Measurements from ENCODE around the gene ANTXR2. TPM values are rescaled to one million over a fixed set of nuclear protein-coding genes. Genes with fewer than 3 reads are reported as not detected.

Gene ANTXR2
- total RNA-seq, 1 experiment from 2014 or later: 7.0 TPM

DNA sequence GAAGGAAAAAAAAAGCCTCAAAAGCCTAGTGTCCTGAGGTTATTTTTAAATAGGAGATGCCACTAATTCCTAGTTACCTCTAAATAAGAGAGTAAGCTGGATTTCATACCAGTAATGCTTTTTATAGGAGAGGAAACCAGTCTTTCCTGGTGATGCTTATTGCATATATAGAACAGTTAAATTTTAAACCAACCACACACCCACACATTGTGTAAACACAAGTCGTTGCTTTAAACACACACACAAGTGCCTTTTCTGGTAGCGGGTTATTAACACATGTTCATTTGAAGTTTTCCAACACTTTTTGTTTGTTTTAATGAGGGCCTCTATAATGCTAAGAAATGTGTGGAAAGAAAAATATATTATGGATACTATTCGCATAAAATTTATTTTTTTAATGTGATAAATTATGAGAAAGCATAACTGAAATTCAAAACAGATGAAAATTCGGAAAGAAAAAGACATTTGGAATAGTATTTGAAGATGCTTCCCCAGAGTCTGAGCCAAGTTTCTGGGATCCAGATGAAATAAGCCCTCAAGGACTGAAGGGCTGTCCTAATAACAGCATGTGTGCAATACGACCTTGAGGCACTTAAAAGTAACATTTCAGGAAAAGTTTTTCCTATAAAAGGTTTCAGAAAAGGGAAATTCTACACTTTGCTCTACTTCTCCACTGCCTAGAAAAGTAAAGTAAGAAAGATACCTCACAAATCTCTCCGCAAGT lies 2.0 kb downstream of the ANTXR2 start:
- no peak for DNase-seq (ENCODE audit: low spot score)
- Histone ChIP-seq H3K27me3 (replicated peaks; ENCODE audit: insufficient read depth, low read depth, low read length, poor library complexity) (no peaks in the 10 kb centered on the region), H3K36me3 (ENCODE audit: insufficient read depth, low read length, poor library complexity, severe bottlenecking) (no peaks in the 10 kb centered on the region), H3K4me3 (ENCODE audit: low read depth, low read length, poor library complexity, severe bottlenecking) (no peak overlapping the region), H3K9me3 (ENCODE audit: low read depth, low read length, poor library complexity, severe bottlenecking) (no peaks in the 10 kb centered on the region), H3K4me1 (ENCODE audit: insufficient read depth, low read length, poor library complexity, severe bottlenecking) (no peaks in the 10 kb centered on the region), H3K27ac (ENCODE audit: low read depth, low read length, poor library complexity, severe bottlenecking) (no peak overlapping the region)
- TF ChIP-seq EZH2 (IDR thresholded peaks at IDR 0.05; ENCODE audit: borderline replicate concordance, low read depth, low read length, poor library complexity, severe bottlenecking): no peak
- TF ChIP-seq, protein P1, sequence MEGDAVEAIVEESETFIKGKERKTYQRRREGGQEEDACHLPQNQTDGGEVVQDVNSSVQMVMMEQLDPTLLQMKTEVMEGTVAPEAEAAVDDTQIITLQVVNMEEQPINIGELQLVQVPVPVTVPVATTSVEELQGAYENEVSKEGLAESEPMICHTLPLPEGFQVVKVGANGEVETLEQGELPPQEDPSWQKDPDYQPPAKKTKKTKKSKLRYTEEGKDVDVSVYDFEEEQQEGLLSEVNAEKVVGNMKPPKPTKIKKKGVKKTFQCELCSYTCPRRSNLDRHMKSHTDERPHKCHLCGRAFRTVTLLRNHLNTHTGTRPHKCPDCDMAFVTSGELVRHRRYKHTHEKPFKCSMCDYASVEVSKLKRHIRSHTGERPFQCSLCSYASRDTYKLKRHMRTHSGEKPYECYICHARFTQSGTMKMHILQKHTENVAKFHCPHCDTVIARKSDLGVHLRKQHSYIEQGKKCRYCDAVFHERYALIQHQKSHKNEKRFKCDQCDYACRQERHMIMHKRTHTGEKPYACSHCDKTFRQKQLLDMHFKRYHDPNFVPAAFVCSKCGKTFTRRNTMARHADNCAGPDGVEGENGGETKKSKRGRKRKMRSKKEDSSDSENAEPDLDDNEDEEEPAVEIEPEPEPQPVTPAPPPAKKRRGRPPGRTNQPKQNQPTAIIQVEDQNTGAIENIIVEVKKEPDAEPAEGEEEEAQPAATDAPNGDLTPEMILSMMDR (conservative IDR thresholded peaks at IDR 0.05; ENCODE audit: low read depth, low read length): no peak
- ChIA-PET POLR2A (ENCODE audit: low non-redundant PET) (interaction anchor here (0.7 kb wide), 1 partner anchor 13 kb away, joined by 5 read pairs; no protein-coding TSS in a partner anchor), CTCF (no interaction called here)
- intact Hi-C loops (cut with micrococcal nuclease; ENCODE audit: unreplicated experiment): no loop called here
- TSS peak; percentile 38 for BruUV-seq (replicated peaks)

DNA sequence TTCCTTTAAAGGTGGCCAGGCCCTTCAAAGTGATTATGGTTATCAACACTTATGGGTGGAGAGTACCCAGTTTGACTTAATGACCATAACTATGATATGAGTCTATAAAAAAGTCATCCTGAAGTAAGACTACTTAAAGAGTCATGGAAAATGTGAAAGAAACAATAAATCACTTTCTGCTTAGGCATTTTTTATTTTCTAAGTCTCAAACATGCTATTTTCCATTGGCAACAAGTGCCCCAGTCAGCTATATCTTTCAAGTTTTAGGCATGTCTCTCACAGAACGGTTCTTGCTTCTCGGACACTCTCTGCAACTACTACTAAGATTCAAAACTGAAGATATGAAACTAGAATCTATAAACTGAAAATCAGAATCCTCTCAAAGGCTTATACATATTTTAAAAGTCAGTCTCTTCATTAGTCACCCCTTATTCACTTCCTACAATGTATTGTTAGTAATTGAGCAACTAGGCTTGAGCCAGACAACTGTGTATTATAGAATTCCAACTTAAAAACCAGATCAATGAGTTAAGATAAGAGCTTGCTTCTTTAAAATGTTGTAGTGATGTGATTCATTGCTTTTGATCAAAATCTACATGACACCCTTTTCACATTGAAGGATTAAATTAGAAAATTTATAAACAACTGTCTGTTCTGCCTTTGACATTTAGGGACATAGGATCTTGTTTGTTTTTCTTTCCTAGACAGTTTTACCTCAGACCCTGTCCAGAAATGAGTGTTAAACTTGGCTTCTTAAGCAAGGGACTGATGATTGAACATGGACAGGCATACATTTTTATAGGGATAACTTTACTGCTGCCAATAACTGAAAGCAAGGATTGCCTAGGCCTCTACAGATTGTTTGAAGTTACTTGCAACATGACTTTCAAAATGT lies 2.9 kb downstream of the ANTXR2 start:
- Histone ChIP-seq H3K4me1 (ENCODE audit: insufficient read depth, low read length, poor library complexity, severe bottlenecking) (no peaks in the 10 kb centered on the region), H3K27me3 (replicated peaks; ENCODE audit: insufficient read depth, low read depth, low read length, poor library complexity) (no peaks in the 10 kb centered on the region), H3K36me3 (ENCODE audit: insufficient read depth, low read length, poor library complexity, severe bottlenecking) (no peaks in the 10 kb centered on the region), H3K27ac (ENCODE audit: low read depth, low read length, poor library complexity, severe bottlenecking) (no peak overlapping the region), H3K9me3 (ENCODE audit: low read depth, low read length, poor library complexity, severe bottlenecking) (no peaks in the 10 kb centered on the region), H3K4me3 (ENCODE audit: low read depth, low read length, poor library complexity, severe bottlenecking) (no peak overlapping the region)
- POLR2A ChIA-PET (ENCODE audit: low non-redundant PET): no interaction called here
- TF ChIP-seq EZH2 (IDR thresholded peaks at IDR 0.05; ENCODE audit: borderline replicate concordance, low read depth, low read length, poor library complexity, severe bottlenecking): no peak
- TF ChIP-seq, protein P1 (conservative IDR thresholded peaks at IDR 0.05; ENCODE audit: low read depth, low read length): no peak
- DNase-seq (ENCODE audit: low spot score): no peak
- BruUV-seq (replicated peaks): no TSS peak
- intact Hi-C loops (cut with micrococcal nuclease; ENCODE audit: unreplicated experiment): no loop called here
- CTCF ChIA-PET: no interaction called here

DNA sequence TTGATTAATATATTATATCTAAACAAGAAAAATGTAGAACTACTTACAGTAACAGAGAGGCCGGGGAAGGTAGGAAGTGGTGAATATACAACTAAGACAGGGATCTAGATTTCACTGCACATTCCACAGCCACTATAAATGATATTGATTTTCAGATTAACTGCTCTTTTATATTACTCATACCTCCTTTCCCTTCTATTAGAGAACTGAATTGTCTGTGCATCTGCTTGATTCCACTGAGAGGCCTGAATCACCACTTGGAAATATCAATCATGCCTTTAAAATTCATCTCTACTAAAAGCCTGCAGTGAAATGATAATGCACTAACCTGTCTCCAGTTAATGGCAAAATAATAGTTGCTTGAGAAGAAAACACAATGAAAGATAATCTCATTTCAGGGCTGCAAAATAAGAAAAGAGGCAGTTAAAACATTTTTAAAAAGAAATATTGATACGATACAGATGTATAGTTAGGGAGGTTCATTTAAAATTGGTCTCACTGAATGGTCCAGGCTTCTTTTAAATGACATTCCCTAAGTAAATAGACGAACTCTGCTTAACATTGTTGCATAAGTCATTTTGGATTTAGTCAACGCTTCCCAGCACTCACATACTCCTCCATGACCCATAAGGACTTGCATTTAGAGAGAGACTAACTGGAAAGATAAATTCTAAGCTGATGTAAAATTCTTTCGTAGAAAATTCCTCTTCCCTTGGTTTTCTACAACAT lies 3.8 kb downstream of the ANTXR2 start:
- no peaks in the 10 kb centered on the region for H3K27me3 ChIP-seq (replicated peaks; ENCODE audit: insufficient read depth, low read depth, low read length, poor library complexity)
- no peak overlapping the region for H3K4me3 ChIP-seq (ENCODE audit: low read depth, low read length, poor library complexity, severe bottlenecking)
- ChIA-PET POLR2A (ENCODE audit: low non-redundant PET) (no interaction called here), CTCF (no interaction called here)
- BruUV-seq (replicated peaks): no TSS peak
- H3K36me3 ChIP-seq (ENCODE audit: insufficient read depth, low read length, poor library complexity, severe bottlenecking): no peaks in the 10 kb centered on the region
- DNase-seq (ENCODE audit: low spot score): no peak
- TF ChIP-seq, protein P1 (conservative IDR thresholded peaks at IDR 0.05; ENCODE audit: low read depth, low read length): no peak
- TF ChIP-seq EZH2 (IDR thresholded peaks at IDR 0.05; ENCODE audit: borderline replicate concordance, low read depth, low read length, poor library complexity, severe bottlenecking): no peak
- H3K9me3 ChIP-seq (ENCODE audit: low read depth, low read length, poor library complexity, severe bottlenecking): no peaks in the 10 kb centered on the region
- intact Hi-C loops (cut with micrococcal nuclease; ENCODE audit: unreplicated experiment): no loop called here
- no peaks in the 10 kb centered on the region for H3K4me1 ChIP-seq (ENCODE audit: insufficient read depth, low read length, poor library complexity, severe bottlenecking)
- H3K27ac ChIP-seq (ENCODE audit: low read depth, low read length, poor library complexity, severe bottlenecking): no peak overlapping the region
